HG02588 (cell line): ENCODE measurements around the gene EIF2B2.

Source experiments
- ATAC-seq: cut with Tn5 transposase; IDR thresholded peaks from one replicate; pipeline ENCODE4 v1.9.1; 2021; ENCODE audit warnings: mild to moderate bottlenecking, moderate library complexity; ENCODE audit not compliant: unreplicated experiment

The EIF2B2 gene

DNA sequence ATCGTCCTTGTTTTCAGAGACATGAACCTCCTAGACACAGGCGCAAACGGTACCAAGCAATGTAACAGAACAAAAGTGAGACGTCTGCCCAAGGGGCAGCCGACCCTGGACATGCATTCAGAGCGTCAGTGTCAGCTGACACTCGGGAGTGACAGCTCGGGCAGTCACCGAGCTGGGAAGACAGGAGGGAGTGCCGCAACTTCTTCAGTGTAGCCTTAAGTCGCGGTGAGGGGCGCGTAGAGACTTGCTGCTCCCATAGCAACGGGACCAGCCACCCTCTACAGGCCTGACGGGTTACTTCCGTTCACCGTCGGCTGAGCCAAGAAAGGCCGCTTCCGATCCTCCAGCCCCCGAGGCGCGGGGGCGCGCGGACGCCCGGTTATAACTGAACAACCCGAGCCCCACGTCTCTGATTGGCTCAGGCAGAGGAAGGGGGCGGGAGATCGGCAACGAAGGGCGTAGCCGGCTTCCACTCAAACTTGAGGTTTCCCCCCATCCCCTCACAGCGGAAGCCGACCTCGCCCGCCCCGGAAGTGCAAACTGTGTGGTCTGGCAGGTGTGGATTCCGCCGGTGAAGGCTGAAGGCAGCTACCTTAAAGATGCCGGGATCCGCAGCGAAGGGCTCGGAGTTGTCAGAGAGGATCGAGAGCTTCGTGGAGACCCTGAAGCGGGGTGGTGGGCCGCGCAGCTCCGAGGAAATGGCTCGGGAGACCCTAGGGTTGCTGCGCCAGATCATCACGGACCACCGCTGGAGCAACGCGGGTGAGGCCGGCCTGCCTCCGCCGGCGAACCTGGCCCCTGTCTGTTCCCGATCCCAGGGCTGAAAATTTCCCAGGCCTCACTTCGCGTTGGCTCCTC is at the start of gene EIF2B2:
Gene EIF2B2, plus strand, starts transcription at position 530 of the 858 bp plus-strand sequence. Its CDS starts 70 bp downstream, at position 600.
- ATAC-seq = peak; percentile 96

DNA sequence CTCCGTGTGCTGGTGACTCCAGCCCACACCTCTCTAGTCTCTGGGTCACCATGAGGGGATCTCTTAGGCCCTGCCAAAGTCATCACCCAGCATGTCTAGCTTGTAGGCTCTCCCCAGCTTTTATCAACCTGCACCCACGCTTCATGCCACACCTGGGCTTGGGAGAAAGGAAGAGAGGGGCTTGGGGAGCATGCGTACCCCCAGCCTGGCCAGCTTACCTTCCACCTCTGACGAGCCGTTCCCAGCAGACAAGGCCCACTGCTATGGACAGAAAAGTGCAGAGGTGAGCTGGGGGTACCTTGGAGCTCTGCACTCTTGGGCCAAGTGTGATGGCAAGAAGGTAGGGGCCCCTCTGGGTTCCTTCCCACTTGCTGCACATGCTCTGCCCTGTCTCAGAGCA is 49.0 kb upstream of the EIF2B2 start:
- no peak for ATAC-seq

DNA sequence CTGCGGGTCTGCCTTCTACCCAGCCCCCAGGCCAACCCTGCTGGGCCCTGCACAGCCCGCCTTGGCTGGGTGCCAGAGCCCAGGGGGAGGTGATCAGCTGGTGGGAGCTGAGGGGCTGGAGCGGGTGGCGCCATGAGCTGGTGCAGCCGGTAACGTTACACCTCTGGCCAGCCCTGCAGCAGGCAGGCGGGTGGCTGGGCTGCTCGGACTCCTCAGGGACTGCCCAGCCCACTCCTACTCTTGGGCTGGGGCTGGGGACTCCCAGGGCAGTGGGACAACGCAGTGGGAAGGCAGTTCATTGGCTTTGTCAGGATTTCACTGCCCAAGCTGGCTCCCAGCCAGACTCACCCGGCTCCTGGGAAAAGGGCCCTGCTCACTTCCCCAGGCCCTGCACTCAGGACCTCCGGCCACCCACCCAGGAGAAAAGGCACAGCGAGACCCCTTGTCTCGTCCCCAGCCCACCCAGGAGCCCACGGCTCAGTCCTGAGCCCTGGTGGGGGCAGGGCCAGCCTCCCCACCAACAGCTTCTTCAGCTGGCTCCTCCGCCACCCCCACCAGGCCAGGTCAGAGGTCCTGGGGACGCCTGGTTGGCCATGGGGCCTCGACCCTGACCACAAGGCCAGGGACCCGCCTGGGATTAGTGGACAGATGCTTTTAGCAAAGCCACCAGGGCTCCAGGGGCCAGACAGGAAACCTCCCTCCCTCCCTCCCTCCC is 48.3 kb upstream of the EIF2B2 start:
- ATAC-seq = no peak

DNA sequence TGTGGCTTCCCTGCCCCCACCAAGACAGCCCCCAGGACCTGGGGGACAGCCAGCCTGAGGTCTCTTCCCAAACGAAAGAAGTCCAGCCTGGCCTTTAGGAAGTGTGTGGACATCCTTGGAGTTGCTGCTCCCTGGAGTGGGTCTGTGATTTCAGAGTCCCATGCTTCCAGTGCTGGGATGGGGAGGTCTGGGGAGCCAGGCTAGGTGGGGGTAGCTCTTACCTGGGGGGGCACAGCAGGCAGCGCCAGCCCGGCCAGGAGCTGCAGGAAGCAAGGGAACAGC is 47.8 kb upstream of the EIF2B2 start:
- no peak for ATAC-seq

DNA sequence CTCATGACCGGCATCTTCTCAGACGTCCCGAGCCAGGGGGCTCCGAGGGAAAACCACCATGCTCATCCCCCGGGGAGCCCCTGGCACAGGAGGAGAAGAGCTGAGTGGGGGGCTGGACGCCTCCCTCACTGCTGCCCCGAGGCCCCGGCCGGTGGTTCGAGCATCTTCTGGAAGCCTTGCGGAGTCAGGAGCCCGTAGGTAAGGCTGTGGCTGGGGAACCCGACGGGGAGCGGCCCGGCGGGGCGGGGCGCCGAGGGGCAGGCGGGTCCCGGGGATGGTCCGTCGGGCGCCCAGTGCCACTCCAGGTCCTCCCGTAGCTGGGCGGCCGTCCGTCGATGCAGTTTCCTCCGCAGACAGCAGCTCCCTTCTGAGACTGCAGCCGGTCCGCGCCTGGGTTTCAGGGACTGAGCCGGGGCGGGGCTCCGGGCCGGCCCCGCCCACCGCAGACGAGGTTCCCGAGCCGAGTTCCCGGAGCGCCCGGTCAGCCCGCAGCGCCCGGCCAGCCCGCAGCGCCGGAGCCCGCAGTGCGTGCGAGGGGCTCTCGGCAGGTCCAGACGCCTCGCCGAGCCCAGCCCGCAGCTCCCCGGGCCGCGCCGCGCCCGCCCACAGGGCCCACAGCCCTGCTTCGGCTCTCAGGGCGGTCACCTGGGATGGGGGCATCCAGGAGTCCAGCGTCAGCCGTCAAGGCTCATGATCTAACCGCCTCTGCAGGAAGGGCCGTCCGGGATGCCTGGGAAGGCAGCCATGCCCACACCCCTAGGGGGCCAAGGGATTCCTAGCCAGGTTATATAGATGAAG is 47.3 kb upstream of the EIF2B2 start, which contains the start of gene PGF:
Gene PGF, minus strand, starts transcription at position 369 of the 798 bp plus-strand sequence. Its CDS starts 355 bp downstream, at position 14.
- ATAC-seq = no peak

DNA sequence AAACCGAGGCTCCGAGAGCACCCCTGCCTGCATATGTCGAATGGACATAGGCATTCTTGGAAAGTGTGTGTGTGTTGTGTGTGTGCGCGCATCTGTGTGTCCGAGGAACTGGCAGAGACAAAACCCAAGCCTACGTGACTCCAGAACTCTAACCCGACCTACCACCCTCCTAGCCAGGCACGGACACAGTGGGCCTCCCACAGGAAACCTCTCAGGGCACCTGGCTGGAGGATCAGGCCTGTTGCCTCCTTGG is 46.8 kb upstream of the EIF2B2 start:
- ATAC-seq = no peak

DNA sequence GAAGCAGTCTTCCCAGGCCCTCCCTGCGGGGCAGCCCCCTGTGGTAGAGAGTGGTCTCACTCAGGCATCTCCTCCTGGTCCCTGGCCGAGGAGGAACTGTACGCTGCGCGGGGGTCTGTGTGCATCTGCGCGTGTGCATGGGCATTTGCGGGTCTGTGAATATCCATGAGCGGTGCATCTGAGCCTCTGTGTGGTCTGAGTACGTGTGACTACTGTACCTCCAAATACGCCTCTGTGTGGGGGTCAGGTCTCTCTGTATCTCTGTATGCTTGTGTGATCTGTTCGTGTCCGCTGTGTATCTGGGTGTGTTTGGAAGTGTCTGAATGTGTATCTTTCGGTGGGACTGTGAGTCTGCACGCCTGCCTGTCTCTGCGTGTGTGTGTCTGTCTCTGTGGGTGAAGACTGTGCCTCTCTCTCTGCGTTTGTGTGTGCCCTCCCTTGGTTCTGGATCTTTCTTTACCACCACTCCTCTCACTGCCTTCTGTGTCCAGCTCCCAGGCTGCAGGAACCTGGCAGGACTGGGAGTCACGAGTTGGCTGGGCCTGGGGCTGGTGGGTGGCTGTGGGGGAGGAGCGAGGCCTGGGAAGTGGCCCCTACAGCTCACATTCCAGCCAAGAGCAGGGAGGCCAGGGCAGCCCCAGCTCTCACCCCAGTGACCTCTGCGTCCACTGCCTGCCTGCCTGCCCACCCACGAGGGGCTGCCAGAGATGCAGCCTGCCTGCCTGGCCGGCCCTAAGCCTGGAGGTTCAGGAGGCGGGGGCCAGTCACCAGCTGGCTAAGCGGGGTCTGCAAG is 46.2 kb upstream of the EIF2B2 start:
- no peak for ATAC-seq

DNA sequence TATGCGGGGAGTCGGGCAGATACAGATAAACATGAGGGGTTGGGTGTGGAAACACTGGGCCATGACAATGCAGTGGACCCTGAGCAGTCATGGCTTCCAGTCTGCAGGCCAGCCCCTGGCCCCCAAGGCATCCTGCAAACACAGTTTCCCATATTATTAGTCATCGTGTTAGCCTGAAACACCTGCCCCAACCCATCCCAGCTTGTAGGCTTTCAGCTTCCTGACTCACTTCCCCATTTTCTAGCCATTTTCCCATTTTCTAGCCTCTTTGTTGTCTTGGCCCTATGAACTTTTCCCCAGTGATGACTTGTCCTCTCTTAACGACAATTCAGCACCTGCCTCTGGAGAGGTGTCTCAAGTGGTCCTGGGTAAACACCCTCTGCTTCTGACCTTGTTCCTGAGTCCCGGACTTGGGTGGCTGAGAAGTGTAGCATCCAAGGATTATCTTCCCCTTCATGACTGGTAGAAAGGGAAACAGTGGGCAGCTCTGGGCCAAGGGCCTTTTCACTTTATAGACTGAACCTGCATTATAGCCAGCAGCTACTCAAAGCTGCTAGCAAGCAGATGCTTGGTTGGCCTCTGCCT is 43.0 kb upstream of the EIF2B2 start:
- ATAC-seq = no peak

DNA sequence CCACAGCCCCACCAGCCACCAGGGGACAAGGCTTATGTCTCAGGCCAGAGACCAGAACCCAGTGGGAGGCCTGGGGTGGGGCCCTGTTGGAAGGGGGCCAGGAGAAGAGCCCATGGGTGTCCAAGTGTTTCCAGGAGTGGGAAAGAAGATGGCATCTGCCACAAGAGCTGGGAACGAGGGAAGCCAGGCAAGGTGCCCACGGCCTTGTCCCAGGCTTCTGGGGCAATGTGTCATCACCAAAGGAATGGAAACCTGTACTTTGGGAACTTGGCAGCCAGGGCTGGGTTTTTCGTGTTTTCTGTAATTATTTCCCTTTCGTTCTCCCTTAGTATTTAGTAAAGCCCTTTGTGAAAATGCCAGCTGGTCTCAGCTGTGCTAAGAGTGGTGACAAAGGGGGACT is 42.0 kb upstream of the EIF2B2 start:
- ATAC-seq = no peak

DNA sequence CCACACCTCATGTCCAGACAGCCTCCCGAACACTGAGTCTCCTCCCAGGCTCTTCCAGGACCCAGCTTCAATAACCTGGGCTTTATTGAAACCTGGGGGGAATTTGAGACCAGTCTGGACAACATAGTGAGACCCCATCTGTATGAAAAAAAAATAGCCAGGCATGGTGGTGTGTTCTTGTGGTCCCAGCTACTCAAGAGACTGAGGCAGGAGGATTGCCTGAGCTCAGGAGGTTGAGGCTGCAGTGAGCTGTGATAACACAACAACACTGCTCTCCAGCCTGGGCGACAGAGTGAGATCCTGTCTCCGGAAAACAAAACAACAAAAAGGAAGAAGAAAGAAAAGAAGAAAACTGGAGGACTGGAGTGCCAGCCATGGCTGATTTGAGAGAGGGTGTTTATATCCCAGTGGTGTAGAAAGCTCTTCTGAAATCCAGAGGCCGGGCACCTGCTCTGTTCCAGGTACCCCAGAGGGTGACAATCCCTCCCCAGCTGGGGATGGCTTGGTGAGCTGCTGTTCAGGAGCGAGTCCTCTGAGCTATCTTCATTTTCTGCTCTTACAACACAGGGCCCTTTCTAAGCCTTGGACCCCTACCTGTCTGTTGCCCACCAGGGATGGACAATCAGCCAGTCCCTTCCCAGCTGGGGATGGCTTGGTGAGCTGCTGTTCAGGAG is 41.3 kb upstream of the EIF2B2 start:
- no peak for ATAC-seq

DNA sequence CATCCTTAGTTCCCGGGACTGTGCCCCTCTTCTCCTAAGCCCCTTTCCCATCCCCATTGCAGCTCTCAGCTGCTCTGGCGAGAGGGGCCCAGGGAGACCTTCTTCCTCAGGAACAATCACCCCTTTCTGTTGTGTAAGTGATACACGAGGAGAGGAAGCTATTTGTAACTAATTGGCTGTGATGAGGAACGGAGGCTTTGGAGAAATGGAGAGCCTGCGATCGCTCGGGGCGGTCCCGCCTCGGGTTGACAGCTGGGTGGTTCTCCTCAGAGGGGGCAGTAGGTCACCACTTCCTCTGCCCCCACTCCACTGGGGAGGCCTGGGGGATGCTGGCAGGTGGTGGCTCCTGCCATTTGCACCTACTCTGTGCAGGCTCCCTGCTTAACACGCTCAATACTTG is 40.7 kb upstream of the EIF2B2 start:
- ATAC-seq = no peak

DNA sequence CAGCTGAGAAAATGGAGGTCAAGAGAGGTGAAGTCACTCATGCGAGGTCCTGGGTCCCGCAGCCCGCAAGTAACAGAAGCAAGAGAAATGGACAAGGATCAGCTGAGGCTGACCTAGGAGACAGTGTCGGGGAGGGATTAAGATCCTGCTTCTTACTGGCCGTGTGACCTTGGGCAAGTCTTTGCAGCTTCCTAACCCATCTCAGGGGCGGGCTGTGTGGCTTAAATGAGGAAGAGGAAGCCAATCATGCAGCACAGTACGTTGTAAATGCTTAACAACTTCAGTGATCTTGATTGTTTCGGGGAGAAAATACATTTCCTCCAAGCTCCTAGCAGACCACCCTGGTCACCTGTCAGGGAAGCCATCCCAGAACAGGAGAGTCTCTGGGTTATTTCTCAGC is 40.2 kb upstream of the EIF2B2 start:
- no peak for ATAC-seq

DNA sequence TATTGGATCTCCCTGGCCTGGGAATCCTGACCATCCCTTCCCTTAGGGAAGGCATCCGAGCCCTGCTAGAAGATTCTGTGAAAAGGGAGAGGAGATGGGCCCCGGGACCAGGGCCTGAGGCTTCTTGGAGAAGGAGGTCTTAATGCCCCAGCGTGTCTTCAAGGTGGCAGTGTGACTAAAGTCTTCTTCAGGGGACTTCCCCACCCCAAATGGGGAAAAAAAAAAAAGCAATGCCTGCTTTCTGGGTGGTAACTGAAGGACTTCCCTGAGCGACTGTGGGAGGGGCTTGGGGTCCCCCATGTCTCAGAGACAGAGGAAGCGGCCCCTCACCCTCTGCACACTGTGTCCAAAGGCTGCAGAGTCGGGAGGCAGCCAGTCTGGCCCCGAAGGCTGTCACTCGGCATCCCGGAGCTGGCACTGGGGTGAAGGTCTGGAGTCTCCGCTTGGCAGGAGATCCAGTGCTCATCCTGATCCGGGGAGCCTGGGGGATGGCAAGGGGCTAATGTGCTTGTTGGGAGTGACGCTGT is 39.5 kb upstream of the EIF2B2 start:
- no peak for ATAC-seq

DNA sequence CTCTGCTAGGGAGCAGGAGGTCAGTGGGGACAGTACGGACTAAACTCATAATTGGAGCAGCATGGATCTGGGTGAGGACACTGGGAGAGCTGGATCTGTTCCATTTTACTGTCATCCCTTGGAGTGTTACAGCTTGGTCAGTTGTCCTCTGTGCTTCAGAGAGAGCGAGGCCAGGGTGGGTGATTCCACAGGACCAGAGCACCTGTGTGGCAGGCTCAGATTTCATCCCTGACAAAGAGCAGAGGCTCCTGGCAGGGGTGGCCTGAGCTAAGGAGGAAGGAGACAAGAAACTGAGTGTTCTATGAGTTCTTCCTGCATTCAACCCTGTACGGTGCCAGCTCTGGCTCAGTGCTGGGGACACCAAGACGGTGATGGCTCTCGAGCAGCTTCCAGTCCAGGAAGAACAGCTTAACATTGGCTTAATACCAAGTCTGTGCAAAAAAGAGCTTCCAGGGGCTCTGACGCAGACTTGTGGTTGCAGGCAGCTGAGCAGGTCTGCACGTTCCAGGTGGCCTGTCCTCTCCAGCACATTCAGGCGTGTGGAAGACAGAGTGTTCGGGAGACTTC is 38.9 kb upstream of the EIF2B2 start:
- ATAC-seq = no peak

DNA sequence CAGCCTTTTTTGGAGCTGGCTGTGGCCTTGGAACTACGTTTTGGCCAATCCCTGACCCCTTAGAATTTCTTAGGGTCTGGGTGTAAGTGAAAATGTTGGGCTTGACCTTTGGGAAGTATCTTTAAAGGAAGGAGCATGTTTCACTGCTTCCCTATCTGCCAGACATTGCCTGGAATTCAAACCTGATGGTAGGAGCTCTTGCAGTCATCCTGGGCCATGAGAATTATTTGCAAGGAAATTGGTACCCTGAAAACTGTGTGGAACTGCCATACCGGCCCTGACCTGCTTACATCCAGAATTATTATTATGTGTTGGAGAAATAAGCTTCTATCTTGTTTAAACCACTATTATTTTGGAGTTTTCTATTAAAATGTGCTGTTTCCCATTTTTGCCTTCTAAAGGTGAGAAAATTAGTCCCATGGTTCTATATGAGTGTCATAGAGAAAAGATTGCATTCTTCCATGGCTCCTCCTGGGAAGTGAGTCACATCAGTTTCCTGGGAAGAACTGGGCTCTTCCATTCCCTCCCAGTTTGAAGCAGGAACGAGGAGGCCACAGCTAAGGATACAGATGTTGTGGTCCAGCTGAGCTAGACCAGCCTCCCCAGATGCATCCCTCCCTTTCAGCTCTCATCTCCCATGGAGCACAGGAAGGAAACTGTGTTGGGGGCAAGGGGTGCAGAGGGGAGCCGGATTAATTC is 37.8 kb upstream of the EIF2B2 start:
- no peak for ATAC-seq

DNA sequence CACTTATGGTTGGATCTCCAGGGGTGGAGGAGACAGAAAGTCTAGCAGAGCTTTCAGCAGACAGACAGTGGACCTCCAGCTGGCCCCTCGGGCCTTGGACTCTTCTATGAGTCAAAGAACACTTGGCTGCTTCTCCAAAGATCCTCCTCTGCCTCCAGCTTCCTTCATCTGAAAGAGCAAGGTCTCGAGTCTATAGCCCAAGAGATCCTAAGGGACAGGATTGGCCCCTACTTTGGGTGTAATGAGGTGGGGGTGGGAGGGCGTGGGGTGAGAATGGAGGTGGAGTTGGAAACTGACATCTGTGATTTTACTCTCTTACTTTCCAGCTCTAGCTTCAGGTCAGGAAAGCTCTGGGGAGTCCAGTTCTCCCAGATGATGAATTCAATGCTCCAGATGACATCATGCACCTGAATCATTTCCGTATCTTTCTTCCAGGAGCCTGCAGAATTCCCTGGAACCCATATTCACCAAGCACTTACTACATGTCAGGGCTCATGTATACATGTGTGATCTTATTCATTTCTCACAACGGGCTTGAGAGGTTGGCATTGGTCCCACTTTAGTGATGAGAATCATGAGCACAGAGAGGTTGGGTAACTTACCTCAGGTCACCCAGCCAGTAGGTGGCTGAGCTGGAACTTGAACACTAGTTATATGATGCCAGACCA is 37.1 kb upstream of the EIF2B2 start:
- ATAC-seq = no peak

DNA sequence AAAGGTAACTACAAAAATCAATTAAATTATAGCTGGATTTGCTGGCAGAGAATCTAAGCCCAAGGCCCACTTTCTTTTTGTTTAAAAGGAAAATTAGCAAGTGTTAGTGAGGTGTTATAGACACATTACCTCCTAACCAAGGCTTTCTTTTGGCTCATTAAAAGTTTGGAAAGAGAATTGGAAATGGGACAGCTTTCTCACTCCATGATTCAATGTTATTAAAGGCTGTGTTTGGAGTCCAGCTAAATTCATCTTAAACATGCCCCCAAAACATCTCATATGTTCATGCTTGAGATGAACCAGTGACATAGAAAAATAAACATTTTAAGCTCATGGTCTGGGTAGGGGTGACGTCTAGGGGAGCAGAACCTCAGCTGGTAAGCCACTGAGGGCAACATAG is 33.9 kb upstream of the EIF2B2 start:
- ATAC-seq = no peak

DNA sequence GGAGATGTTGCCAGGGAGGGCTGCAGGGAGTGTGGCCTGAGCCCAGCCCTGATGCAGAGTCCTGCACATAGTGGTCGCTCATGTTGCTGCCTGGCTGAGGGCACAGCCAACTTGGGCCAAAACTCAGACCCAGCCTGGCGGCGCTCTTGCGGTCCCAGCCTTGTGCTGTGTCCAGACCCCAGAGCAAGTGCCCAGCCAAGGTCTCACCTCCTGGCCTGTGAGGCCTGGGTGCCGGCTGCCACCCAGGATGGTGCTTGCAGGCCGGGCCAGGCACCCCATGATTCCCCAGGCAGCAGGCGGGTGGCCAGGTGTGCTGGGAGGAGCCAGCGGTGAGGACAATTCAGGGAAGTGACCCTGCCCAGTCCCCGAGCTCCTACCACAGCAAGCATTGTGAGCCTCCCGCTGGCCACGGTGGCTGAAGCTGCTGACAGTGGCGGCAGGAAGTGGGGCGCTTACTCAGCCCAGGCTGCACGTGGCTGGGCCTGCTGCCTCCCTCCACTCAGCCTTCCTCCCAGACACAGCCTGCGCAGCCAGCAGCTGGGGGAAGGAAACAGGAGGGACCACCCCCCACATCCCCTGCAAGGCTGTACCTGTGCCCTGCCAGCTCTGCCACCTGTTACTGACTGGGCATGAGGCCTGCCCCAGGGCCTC is 29.6 kb upstream of the EIF2B2 start:
- ATAC-seq = no peak
